MM.1S (cell line): ENCODE data around the gene AXL.

ENCODE experiments used
- DNase-seq: peaks from one replicate; pipeline ENCODE4 v3.0.0-alpha.2; 2015
- H2AFZ ChIP-seq: fragments of 300-600 bp; sonication (generic); 2 replicates; pipeline ENCODE4 v1.6.0; 2016; ENCODE audit warnings: antibody characterized with exemption, low read length
- H3F3A ChIP-seq: fragments of 300-600 bp; sonication (generic); 2 replicates; pipeline ENCODE4 v1.6.1; 2016; ENCODE audit warnings: mild to moderate bottlenecking, antibody characterized with exemption, low read length, moderate library complexity, mixed read lengths; ENCODE audit not compliant: insufficient read depth
- H3K27ac ChIP-seq: fragments of 300-600 bp; sonication (generic); 2 replicates; pipeline ENCODE4 v1.5.1; 2016; ENCODE audit warnings: mild to moderate bottlenecking, low read length
- H3K27me3 ChIP-seq: fragments of 300-600 bp; sonication (generic); replicated peaks from 2 replicates; pipeline ENCODE4 v1.6.0; 2016; ENCODE audit warnings: low read length; ENCODE audit not compliant: insufficient read depth
- H3K36me3 ChIP-seq: fragments of 300-600 bp; sonication (generic); replicated peaks from 2 replicates; pipeline ENCODE4 v1.6.1; 2016; ENCODE audit warnings: mild to moderate bottlenecking, low read length, mixed read lengths; ENCODE audit not compliant: insufficient read depth
- H3K4me1 ChIP-seq: fragments of 300-600 bp; sonication (generic); 2 replicates; pipeline ENCODE4 v1.6.1; 2016; ENCODE audit warnings: low read length, mixed read lengths
- H3K4me2 ChIP-seq: fragments of 300-600 bp; sonication (generic); 2 replicates; pipeline ENCODE4 v1.6.0; 2016; ENCODE audit warnings: low read depth, low read length
- H3K4me3 ChIP-seq: fragments of 300-600 bp; sonication (generic); 2 replicates; pipeline ENCODE4 v1.5.1; 2016; ENCODE audit warnings: low read length, mixed read lengths
- H3K79me2 ChIP-seq: fragments of 300-600 bp; sonication (generic); 2 replicates; pipeline ENCODE4 v1.6.1; 2016; ENCODE audit warnings: mixed run types, low read length, mixed read lengths
- H3K9ac ChIP-seq: fragments of 300-600 bp; sonication (generic); 2 replicates; pipeline ENCODE4 v1.6.1; 2016; ENCODE audit warnings: low read length, mixed read lengths
- H3K9me2 ChIP-seq: fragments of 300-600 bp; sonication (generic); replicated peaks from 2 replicates; pipeline ENCODE4 v1.6.1; 2016; ENCODE audit warnings: mild to moderate bottlenecking, low read length, mixed read lengths; ENCODE audit not compliant: insufficient read depth
- H3K9me3 ChIP-seq: fragments of 300-600 bp; sonication (generic); replicated peaks from 2 replicates; pipeline ENCODE4 v1.6.1; 2016; ENCODE audit warnings: mild to moderate bottlenecking, low read length, mixed read lengths; ENCODE audit not compliant: insufficient read depth
- H4K20me1 ChIP-seq: fragments of 300-600 bp; sonication (generic); 2 replicates; pipeline ENCODE4 v1.6.1; 2016; ENCODE audit warnings: mild to moderate bottlenecking, low read length, moderate library complexity, mixed read lengths; ENCODE audit not compliant: insufficient read depth
- EZH2 ChIP-seq: fragments of 300-600 bp; sonication (generic); optimal IDR thresholded peaks from 2 replicates; pipeline ENCODE3; 2017; ENCODE audit warnings: low read depth, mild to moderate bottlenecking, antibody characterized with exemption, low read length, mixed read lengths
- EZH2phosphoT487 ChIP-seq: fragments of 300-600 bp; sonication (generic); IDR thresholded peaks from 2 replicates; pipeline ENCODE4 v1.6.1; 2018; ENCODE audit warnings: antibody characterized with exemption, low read length
- TF ChIP-seq, protein P1 (sequence below): fragments of 300-600 bp; sonication (generic); IDR thresholded peaks from 2 replicates; pipeline ENCODE4 v1.5.1; 2016; ENCODE audit warnings: antibody characterized with exemption, low read length, mixed read lengths

Gene AXL

DNA sequence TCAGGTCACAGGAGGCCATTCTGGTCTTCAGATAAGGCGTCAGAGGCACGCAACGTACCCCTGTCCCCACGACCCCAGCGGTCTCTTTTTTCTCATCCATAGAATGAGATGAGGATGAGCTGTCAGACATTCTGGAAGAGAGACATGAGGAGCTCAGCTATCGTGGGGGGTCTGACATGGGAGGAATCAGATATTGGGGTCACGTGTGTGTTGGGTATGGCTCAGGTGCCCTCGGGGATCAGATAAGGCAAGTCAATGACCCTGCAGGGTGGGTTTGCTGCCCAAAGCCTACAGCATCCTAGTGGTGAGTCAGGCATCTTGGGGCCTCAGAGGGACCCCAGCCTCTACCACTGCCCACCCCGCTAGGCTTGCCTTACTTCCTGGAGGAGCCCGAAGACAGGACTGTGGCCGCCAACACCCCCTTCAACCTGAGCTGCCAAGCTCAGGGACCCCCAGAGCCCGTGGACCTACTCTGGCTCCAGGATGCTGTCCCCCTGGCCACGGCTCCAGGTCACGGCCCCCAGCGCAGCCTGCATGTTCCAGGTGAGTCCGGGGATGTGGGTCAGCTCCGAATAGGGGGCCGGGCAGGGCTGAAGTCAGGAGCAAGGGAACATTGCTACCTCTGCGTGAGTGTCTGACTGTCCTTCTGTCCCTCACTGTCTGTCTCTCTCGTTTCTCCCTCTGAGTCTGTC, 2.6 kb downstream of the AXL start:
- H3K4me3 ChIP-seq: no peak overlapping the region

DNA sequence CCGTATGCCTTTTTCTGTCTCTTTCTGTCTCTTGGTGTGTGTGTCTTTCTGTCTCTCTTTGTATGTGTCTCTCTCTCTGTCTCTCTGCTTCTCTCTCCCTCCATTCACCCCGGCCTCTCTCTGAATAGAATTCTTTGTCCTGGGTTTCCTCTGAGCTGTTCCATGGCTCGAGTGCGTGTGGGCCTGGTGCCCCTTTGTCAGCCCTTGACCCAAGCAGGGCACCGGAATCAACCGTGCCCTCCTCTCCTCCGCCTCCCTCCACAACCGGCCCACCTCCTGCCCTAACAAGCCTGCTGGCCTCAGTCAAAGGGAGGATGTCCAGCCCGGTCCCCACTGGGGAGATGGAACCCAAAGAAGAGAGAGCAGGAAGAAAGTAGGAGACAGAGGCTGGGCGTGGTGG, 3.2 kb downstream of the AXL start:
- Histone ChIP-seq H3K4me1 (0 out of 2 replicates have a peak, but pooled peaks cover 6% of the 10 kb centered on the region), H4K20me1 (no peaks in the 10 kb centered on the region), H3F3A (no peaks in the 10 kb centered on the region), H3K79me2 (no peaks in the 10 kb centered on the region), H3K9me2 (no peaks in the 10 kb centered on the region), H3K4me2 (no peak overlapping the region), H3K27ac (no peak overlapping the region), H3K4me3 (no peak overlapping the region), H3K27me3 (peaks cover 92% of the 10 kb centered on the region), H2AFZ (no peak overlapping the region), H3K36me3 (no peaks in the 10 kb centered on the region), H3K9ac (no peak overlapping the region), H3K9me3 (no peaks in the 10 kb centered on the region)
- DNase-seq: no peak
- TF ChIP-seq EZH2phosphoT487 (no peak), EZH2 (no peak)
- TF ChIP-seq, protein P1, sequence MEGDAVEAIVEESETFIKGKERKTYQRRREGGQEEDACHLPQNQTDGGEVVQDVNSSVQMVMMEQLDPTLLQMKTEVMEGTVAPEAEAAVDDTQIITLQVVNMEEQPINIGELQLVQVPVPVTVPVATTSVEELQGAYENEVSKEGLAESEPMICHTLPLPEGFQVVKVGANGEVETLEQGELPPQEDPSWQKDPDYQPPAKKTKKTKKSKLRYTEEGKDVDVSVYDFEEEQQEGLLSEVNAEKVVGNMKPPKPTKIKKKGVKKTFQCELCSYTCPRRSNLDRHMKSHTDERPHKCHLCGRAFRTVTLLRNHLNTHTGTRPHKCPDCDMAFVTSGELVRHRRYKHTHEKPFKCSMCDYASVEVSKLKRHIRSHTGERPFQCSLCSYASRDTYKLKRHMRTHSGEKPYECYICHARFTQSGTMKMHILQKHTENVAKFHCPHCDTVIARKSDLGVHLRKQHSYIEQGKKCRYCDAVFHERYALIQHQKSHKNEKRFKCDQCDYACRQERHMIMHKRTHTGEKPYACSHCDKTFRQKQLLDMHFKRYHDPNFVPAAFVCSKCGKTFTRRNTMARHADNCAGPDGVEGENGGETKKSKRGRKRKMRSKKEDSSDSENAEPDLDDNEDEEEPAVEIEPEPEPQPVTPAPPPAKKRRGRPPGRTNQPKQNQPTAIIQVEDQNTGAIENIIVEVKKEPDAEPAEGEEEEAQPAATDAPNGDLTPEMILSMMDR: no peak

More for the DNA sequence above, 2.6 kb downstream of the AXL start:
- Histone ChIP-seq H4K20me1 (no peaks in the 10 kb centered on the region), H3K9me3 (no peaks in the 10 kb centered on the region), H3K27ac (no peak overlapping the region), H3K27me3 (peaks cover 91% of the 10 kb centered on the region), H3K36me3 (no peaks in the 10 kb centered on the region), H2AFZ (no peak overlapping the region), H3K9me2 (no peaks in the 10 kb centered on the region), H3K79me2 (no peaks in the 10 kb centered on the region), H3F3A (no peaks in the 10 kb centered on the region), H3K4me1 (0 out of 2 replicates have a peak, but pooled peaks cover 6% of the 10 kb centered on the region), H3K9ac (no peak overlapping the region), H3K4me2 (no peak overlapping the region)
- TF ChIP-seq EZH2 (no peak), EZH2phosphoT487 (no peak)
- TF ChIP-seq, protein P1: no peak
- DNase-seq: no peak

DNA sequence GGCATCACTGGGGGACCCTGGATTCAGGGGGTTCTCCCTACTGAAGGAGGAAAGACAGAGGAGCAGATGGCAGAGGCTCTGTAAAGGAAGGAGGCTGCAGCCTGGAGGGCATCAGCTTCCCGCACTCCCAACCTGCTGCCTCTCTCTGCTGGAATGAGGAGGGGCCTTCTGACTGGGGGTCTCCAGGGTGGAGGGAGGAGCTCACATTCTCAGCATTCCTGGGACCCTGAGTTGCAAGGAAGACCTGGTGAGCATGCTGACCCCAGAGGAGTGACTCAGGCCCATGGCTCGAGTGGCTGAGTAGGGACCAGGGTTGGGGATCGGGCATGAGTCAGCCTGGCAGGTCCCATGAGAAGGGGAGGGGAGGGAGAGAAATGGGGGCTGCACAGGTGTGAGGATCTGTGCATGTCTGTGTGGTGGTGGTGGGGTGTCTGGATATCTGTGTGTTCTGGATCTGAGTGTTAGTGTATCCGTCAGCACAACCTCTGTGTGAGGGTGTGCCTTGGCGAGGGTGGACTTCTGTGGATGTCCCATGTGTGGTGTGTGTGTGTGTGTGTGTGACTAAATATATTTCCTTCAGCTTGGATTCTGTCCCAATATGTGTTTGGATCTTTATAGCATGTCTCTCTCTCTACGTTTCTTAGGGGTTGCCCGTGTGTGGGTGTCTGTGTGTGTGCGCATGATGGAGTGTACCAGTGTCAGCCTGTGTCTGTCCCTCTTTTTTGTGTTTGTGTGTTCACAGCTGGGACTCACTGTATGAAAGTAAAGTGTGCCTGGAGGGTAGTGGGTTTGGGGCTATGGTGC, 4.6 kb downstream of the AXL start:
- TF ChIP-seq EZH2phosphoT487: no peak
- TF ChIP-seq, protein P1: no peak
- no peak for TF ChIP-seq EZH2
- Histone ChIP-seq H2AFZ (no peak overlapping the region), H3K4me3 (no peak overlapping the region), H3F3A (no peaks in the 10 kb centered on the region), H3K9me3 (no peaks in the 10 kb centered on the region), H3K4me1 (0 out of 2 replicates have a peak, but pooled peaks cover 6% of the 10 kb centered on the region), H3K27me3 (peaks cover 94% of the 10 kb centered on the region), H3K79me2 (no peaks in the 10 kb centered on the region), H3K4me2 (no peak overlapping the region), H3K9me2 (no peaks in the 10 kb centered on the region), H3K36me3 (no peaks in the 10 kb centered on the region), H3K9ac (no peak overlapping the region), H4K20me1 (no peaks in the 10 kb centered on the region), H3K27ac (no peak overlapping the region)
- no peak for DNase-seq
